Mucosa of descending colon (tissue), 3 donors: ENCODE results near the gene CEACAM20. TPM values are rescaled to one million over a fixed set of nuclear protein-coding genes. Genes with fewer than 3 reads are reported as not detected.

Source experiments
- ATAC-seq: fragments of 200-7000 bp; cut with Tn5 transposase; one replicate; pipeline ENCODE4 v1.9.1; 2020; ENCODE audit warnings: mild to moderate bottlenecking, moderate library complexity
- DNase-seq, 3 donors: peaks; one replicate each; pipeline ENCODE4 v3.0.0-alpha.2; 2020
- H3K36me3 ChIP-seq: fragments of 200-600 bp; one replicate; pipeline ENCODE4 v1.8.0; 2021; ENCODE audit warnings: low read depth, mild to moderate bottlenecking
- H3K4me1 ChIP-seq: fragments of 200-600 bp; one replicate; pipeline ENCODE4 v1.8.0; 2021; ENCODE audit warnings: low read depth, mild to moderate bottlenecking
- H3K4me3 ChIP-seq: fragments of 200-600 bp; one replicate; pipeline ENCODE4 v1.8.0; 2021; ENCODE audit warnings: mild to moderate bottlenecking
- H3K9me3 ChIP-seq: fragments of 200-600 bp; one replicate; pipeline ENCODE4 v1.8.0; 2021; ENCODE audit warnings: mild to moderate bottlenecking
- intact Hi-C, 2 donors: fragments of 100-400 bp; cut with DNase I in 1 of 2; cut with micrococcal nuclease in 1 of 2; formaldehyde crosslinking; loops; one replicate each; pipeline versions ENCODE4 v1.11.0 to v1.11.1; 2022; cut with DNase I, micrococcal nuclease
- total RNA-seq, 3 donors: library from RNA; stranded (reverse); fragmentation: NEBNext Ultra II Directional in 2 of 3; extraction: Animal tissue kit (Norgen Biotek cat#: 25700) in 2 of 3; gene quantifications; one replicate each; pipeline versions ENCODE4 v1.2.1 to v1.2.4, GENCODE V29; 2021 to 2023
- TF ChIP-seq, protein P1 (sequence below): fragments of 200-600 bp; IDR thresholded peaks from one replicate; pipeline ENCODE4 v1.8.0; 2022; ENCODE audit warnings: antibody characterized with exemption, mild to moderate bottlenecking
- donor health status: DM: no; HTN: no; CAD: no; lungs with moderate emphysema.
- donor health status: DM: no; HTN: no; CAD: no.
- donor health status: DM: no; HTN: yes; CAD: no.

CEACAM20 gene
- total RNA-seq, 3 donors from 2014 or later: 0.32 to 1.3 TPM; not detected in 1

DNA sequence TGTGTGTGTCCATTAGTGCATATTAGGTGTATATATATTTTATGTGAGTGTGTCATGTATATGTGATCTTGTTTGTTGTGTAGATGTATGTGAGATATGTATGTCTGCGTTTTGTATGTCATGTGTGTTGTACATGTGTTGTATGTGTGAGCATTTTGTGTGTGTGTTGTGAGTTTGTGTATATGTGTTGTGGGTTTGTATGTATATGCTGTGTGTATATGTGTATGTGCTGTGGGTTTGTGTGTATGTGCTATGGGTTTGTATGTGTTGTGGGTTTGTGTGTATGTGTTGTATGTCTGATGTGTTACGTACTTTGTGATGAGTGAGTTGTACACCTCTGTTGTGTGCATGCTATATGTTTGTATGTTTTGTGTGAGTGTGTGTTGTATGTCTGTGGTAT, 8.1 kb downstream of the CEACAM20 start:
- intact Hi-C loops: no loop called here
- DNase-seq (no peak), ATAC-seq (no peak)
- Histone ChIP-seq H3K9me3 (no peaks in the 10 kb centered on the region), H3K4me1 (no peaks in the 10 kb centered on the region), H3K4me3 (no peak overlapping the region), H3K36me3 (no peaks in the 10 kb centered on the region)
- TF ChIP-seq, protein P1, sequence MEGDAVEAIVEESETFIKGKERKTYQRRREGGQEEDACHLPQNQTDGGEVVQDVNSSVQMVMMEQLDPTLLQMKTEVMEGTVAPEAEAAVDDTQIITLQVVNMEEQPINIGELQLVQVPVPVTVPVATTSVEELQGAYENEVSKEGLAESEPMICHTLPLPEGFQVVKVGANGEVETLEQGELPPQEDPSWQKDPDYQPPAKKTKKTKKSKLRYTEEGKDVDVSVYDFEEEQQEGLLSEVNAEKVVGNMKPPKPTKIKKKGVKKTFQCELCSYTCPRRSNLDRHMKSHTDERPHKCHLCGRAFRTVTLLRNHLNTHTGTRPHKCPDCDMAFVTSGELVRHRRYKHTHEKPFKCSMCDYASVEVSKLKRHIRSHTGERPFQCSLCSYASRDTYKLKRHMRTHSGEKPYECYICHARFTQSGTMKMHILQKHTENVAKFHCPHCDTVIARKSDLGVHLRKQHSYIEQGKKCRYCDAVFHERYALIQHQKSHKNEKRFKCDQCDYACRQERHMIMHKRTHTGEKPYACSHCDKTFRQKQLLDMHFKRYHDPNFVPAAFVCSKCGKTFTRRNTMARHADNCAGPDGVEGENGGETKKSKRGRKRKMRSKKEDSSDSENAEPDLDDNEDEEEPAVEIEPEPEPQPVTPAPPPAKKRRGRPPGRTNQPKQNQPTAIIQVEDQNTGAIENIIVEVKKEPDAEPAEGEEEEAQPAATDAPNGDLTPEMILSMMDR: no peak

DNA sequence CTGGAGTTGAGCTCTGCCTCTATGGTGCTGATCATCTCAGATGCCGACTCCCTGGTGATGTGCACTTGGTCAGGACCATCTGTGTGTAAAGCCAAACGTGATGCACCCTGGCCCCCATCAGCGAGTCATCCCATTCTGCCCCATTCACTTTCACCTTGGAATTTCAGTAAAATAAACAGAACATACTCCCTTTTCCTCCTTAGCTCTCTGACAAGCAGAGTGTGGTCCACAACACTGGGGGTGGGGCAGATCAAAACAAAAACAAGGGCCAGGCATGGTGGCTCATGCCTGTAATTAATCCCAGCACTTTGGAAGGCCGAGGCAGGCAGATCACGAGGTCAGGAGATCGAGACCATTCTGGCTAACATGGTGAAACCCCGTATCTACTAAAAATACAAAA, 12.3 kb downstream of the CEACAM20 start:
- ATAC-seq (no peak), DNase-seq (no peak)
- no peaks in the 10 kb centered on the region for H3K4me1 ChIP-seq
- H3K36me3 ChIP-seq: no peaks in the 10 kb centered on the region
- no peak overlapping the region for H3K4me3 ChIP-seq
- no peaks in the 10 kb centered on the region for H3K9me3 ChIP-seq
- TF ChIP-seq, protein P1: no peak
- intact Hi-C loops: no loop called here

DNA sequence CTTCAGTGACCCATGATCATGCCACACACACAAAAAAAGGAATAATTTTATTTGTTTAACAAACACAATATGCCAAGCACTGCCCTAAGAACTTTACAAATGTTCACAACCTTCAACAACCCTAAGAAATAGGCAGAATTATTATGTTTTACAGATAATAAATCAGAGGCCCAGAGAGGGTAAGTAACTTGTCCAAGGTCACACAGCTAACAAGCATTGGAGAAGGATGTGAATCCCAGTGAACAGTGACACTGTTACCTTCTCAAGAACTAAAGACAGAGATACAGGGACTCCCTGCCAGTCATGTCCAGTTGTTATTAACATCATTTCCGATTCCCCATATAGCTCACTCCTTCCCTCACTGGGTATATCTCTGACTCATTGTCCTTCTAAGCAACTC, 13.6 kb downstream of the CEACAM20 start:
- Histone ChIP-seq H3K36me3 (no peaks in the 10 kb centered on the region), H3K4me3 (no peak overlapping the region), H3K9me3 (no peaks in the 10 kb centered on the region), H3K4me1 (no peaks in the 10 kb centered on the region)
- TF ChIP-seq, protein P1: no peak
- intact Hi-C loops: no loop called here
- ATAC-seq (no peak), DNase-seq (no peak)

DNA sequence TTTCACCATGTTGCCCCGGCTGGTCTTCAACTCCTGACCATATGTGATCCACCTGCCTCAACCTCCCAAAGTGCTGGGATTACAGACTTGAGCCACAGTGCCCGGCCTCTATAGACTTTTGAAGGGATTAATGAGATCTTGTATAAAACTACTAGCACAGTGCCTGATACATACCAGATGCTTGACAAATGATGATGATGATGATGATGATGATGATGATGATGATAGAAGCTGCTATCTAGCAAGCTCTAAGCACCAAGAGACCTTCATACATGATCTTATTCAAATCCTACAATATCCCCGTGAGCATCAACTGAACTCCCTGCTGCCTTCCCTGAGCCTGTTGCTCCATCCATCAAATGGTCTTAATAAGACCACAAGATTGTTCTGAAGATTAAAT, 14.4 kb downstream of the CEACAM20 start:
- Histone ChIP-seq H3K9me3 (no peaks in the 10 kb centered on the region), H3K4me1 (no peaks in the 10 kb centered on the region), H3K4me3 (no peak overlapping the region), H3K36me3 (no peaks in the 10 kb centered on the region)
- TF ChIP-seq, protein P1: no peak
- intact Hi-C loops: no loop called here
- DNase-seq (no peak), ATAC-seq (no peak)

DNA sequence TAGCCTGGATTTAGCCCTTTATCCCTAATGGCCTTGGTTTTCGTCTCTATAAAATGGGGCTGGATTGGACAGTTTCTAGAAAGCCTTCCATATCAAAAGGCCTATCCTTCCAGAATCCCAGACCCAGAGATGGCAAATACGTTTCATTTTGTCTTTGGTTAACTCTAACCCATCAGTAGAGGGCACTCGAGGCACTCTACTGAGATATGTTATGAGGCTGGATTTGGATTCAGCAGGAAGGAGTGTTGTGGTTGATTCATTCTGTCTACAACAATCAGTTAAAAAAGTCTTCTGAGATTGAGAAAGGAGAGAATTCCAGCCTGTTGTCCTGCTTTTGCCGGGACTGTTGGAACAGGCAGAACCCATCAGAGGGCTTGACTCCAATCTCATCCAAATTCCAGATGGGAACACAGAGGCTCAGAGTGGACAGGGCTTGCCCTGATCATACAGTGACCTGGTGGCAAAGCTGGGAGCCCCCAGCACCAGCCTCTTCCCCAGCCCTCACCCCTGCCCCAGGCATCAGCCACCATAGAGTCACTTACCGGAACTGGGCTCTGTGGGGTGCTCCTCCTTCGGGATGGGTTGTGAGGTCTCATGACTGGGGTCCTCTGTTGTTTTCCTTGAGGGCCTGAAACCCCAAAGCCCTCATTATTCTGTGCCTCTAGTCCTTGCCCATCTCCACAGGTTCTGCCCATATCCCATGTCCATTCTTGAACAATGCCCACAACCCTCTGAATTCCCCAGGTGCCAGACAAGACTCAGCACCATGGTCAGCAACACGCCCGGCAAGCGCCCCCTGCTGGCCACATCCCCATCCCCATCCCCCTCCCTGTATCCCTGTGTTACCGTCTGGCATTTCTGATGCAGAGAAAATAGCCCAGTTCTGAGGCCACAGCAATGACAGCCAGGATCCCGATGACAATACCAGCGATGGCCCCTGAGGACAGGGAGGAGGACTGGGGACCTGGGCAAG, 16.9 kb downstream of the CEACAM20 start:
- Histone ChIP-seq H3K4me3 (no peak overlapping the region), H3K4me1 (no peaks in the 10 kb centered on the region), H3K9me3 (no peaks in the 10 kb centered on the region), H3K36me3 (no peaks in the 10 kb centered on the region)
- TF ChIP-seq, protein P1: no peak
- intact Hi-C loops: no loop called here
- DNase-seq (peak in 2 of 3 donors; percentile 50 to 59), ATAC-seq (peak; percentile 82)
